Activated naive CD4-positive, alpha-beta T cell treated with anti-CD3 and anti-CD28 coated beads, Interleukin-2, amount 50 U/mL, for 24 hours (primary cell): ENCODE results near the gene TCTN1.
"Not testable (repeated sequence)": the region's sequence is repeated elsewhere in the genome, so short reads cannot be mapped to it uniquely, and the experiment has no call there.

Experiments
- H3K27ac Mint-ChIP-seq: one replicate; pipeline ENCODE4 v1.8.0; 2021; ENCODE audit warnings: mild to moderate bottlenecking, mixed read lengths
- H3K27me3 Mint-ChIP-seq: one replicate; pipeline ENCODE4 v1.8.0; 2021; ENCODE audit warnings: mixed read lengths
- H3K36me3 Mint-ChIP-seq: one replicate; pipeline ENCODE4 v1.8.0; 2021; ENCODE audit warnings: mixed read lengths
- H3K4me1 Mint-ChIP-seq: one replicate; pipeline ENCODE4 v1.8.0; 2021; ENCODE audit warnings: mixed read lengths
- H3K4me3 Mint-ChIP-seq: one replicate; pipeline ENCODE4 v1.8.0; 2021; ENCODE audit warnings: mild to moderate bottlenecking, mixed read lengths
- H3K9me3 Mint-ChIP-seq: one replicate; pipeline ENCODE4 v1.8.0; 2021; ENCODE audit warnings: mixed read lengths

The TCTN1 gene

DNA sequence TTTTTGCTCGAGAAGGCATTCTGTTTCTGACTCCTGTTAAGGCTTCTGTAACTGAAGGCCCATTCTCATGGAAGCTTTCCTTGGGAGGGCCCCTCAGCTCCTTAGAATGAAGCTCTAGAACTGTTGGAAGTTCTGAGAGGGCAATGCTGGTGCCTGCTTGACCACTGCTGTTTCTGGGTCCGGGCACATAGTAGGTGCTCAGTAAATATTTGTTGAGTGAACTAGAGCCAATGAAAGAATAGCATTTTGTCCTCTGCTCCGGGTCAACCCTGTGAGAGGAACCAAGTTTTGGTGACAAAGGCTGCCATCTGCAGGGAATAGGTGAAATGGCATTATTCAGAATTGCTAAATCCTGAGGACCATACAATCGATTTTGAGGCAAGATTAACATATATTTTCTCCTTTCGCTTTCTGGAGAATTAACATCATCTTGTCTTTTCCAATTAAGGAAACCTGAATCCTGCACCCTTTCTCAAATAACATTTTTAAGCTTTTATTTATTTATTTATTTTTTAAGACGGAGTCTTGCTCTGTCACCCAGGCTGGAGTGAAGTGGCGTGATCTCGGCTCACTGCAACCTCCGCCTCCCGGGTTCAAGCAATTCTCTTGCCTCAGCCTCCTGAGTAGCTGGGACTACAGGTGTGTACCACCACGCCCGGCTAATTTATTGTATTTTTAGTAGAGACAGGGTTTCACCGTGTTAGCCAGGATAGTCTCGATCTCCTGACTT, 11.7 kb upstream of the TCTN1 start:
- H3K36me3 Mint-ChIP-seq, H3K9me3 Mint-ChIP-seq, H3K4me3 Mint-ChIP-seq, H3K27me3 Mint-ChIP-seq: not testable (repeated sequence)
- Mint-ChIP-seq H3K27ac (peak overlapping the region; percentile 70), H3K4me1 (peaks cover 25% of the 10 kb centered on the region)

GRCh38 chr12:110606253-110606611, 7.7 kb upstream of the TCTN1 start:
- no peaks in the 10 kb centered on the region for H3K36me3 Mint-ChIP-seq
- H3K4me1 Mint-ChIP-seq = peaks cover 15% of the 10 kb centered on the region
- H3K9me3 Mint-ChIP-seq = no peaks in the 10 kb centered on the region
- peak overlapping the region; percentile 91 for H3K4me3 Mint-ChIP-seq
- peak overlapping the region; percentile 84 for H3K27ac Mint-ChIP-seq
- no peaks in the 10 kb centered on the region for H3K27me3 Mint-ChIP-seq

GRCh38 chr12:110613071-110613770, 708 bp upstream of the TCTN1 start:
- no peaks in the 10 kb centered on the region for H3K36me3 Mint-ChIP-seq
- H3K27me3 Mint-ChIP-seq = no peaks in the 10 kb centered on the region
- peaks cover 3% of the 10 kb centered on the region for H3K4me1 Mint-ChIP-seq
- H3K27ac Mint-ChIP-seq = peak overlapping the region; percentile 51
- peak overlapping the region; percentile 85 for H3K4me3 Mint-ChIP-seq
- no peaks in the 10 kb centered on the region for H3K9me3 Mint-ChIP-seq

GRCh38 chr12:110615171-110615570, 1.2 kb downstream of the TCTN1 start:
- Mint-ChIP-seq H3K36me3 (no peaks in the 10 kb centered on the region), H3K4me1 (peaks cover 11% of the 10 kb centered on the region), H3K27ac (no peak overlapping the region), H3K9me3 (no peaks in the 10 kb centered on the region), H3K27me3 (no peaks in the 10 kb centered on the region), H3K4me3 (no peak overlapping the region)

GRCh38 chr12:110616471-110617115, 2.7 kb downstream of the TCTN1 start:
- H3K9me3 Mint-ChIP-seq = no peaks in the 10 kb centered on the region
- H3K36me3 Mint-ChIP-seq = no peaks in the 10 kb centered on the region
- no peak overlapping the region for H3K4me3 Mint-ChIP-seq
- H3K27me3 Mint-ChIP-seq = no peaks in the 10 kb centered on the region
- peaks cover 11% of the 10 kb centered on the region for H3K4me1 Mint-ChIP-seq
- no peak overlapping the region for H3K27ac Mint-ChIP-seq

- H3K27ac Mint-ChIP-seq = peak overlapping the region; percentile 77
- H3K27me3 Mint-ChIP-seq = no peaks in the 10 kb centered on the region
- no peaks in the 10 kb centered on the region for H3K36me3 Mint-ChIP-seq
- H3K4me1 Mint-ChIP-seq = peaks cover 8% of the 10 kb centered on the region
- H3K4me3 Mint-ChIP-seq = peak overlapping the region; percentile 52
- no peaks in the 10 kb centered on the region for H3K9me3 Mint-ChIP-seq
Observed at GRCh38 chr12:110619534-110619953, 5.6 kb downstream of the TCTN1 start.

DNA sequence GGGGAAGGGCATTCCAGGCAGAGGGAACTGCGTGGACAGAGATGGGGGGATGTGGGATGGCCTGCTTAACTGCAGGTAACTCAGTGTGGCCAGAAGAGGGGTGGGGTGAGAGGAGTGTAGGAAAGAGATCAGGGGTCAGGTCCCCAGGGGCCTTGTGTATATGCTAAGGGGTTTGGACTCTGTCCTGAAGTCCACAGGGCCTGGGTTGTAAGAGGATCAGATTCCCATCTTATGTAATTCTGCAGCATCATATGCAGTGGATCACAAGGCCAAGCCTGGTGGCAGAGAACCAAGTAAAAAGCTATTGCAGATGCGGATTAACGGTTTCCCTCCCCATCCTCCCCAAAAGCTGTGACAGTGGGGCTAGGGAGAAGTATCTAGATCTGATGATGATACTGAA, 8.7 kb downstream of the TCTN1 start:
- Mint-ChIP-seq H3K9me3 (no peaks in the 10 kb centered on the region), H3K4me1 (peaks cover 18% of the 10 kb centered on the region), H3K27me3 (no peaks in the 10 kb centered on the region), H3K4me3 (no peak overlapping the region), H3K27ac (no peak overlapping the region), H3K36me3 (no peaks in the 10 kb centered on the region)

- H3K4me3 Mint-ChIP-seq = peak overlapping the region; percentile 33
- H3K36me3 Mint-ChIP-seq = peaks cover 8% of the 10 kb centered on the region
- H3K27ac Mint-ChIP-seq = no peak overlapping the region
- no peaks in the 10 kb centered on the region for H3K27me3 Mint-ChIP-seq
- peaks cover 19% of the 10 kb centered on the region for H3K4me1 Mint-ChIP-seq
- no peaks in the 10 kb centered on the region for H3K9me3 Mint-ChIP-seq
Observed at GRCh38 chr12:110627500-110628195, 13.7 kb downstream of the TCTN1 start.

DNA sequence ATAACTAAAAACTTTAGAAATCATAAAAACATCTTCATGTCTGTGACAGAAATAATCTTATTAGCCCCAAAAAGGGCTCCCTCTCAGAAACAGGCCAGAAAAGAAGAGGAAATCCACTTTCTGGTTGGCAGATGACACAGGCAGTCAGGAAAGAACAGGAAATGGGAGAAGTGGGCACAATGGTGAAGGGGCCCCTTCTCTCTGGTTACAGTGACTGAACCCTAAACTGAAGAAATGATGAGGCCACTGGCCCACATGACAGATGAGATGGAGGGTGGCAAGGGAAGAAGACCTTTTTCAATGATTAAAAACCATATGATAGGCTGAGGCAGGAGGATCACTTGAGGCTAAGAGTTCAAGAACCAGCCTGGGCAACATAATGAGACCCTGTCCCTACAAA, 21.1 kb downstream of the TCTN1 start:
- peaks cover 5% of the 10 kb centered on the region for H3K36me3 Mint-ChIP-seq
- H3K9me3 Mint-ChIP-seq = no peaks in the 10 kb centered on the region
- H3K4me1 Mint-ChIP-seq = peaks cover 20% of the 10 kb centered on the region
- H3K4me3 Mint-ChIP-seq = no peak overlapping the region
- no peak overlapping the region for H3K27ac Mint-ChIP-seq
- H3K27me3 Mint-ChIP-seq = no peaks in the 10 kb centered on the region

DNA sequence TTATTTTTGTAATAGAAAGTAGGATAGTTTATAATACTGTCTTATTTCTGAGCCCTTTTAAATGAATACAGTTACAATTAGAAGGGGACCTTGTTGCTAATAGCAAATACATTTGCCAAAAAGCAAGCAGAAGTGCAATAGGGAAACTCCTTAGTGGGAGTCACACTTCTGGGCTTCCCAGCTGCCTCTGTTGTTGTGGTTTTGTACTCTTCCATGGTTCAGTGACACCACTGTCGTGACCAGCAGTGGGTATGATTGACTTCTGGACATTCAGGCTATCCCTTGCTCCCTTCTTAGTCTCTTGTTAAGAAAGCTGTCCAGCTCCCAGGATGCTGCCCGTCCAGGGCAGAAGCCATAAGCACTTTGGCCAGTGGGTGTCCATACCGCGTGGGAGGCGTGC, 22.6 kb downstream of the TCTN1 start:
- Mint-ChIP-seq H3K27ac (no peak overlapping the region), H3K27me3 (no peaks in the 10 kb centered on the region), H3K9me3 (no peaks in the 10 kb centered on the region), H3K4me3 (no peak overlapping the region), H3K36me3 (peaks cover 5% of the 10 kb centered on the region), H3K4me1 (peaks cover 20% of the 10 kb centered on the region)

DNA sequence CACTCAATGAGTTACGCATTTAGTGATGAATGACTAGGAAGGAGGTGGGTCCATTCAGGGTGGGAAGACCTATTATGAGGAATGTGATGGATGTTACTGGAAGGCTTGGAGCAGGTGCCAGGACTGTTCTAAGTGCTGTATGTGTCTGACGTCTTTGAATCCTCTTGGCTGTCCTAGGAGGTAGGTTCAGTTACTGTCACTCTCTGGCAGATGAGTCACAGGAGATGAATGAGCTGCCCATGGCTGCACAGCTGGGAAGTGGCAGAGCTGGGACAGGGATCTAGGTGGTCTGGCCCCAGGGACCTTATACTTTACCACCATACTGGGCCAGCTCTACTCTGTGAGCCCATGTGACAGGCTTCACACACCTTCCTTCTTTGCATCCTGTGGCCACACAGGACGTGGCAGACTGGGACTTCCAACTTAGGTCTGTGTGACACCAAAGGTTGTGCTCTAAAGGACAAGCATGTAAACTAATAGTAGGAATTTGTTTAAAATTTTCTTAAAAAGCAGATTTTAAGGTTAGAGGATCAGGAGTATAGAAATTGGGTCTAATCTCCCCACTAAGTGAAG, 24.0 kb downstream of the TCTN1 start:
- Mint-ChIP-seq H3K4me3 (no peak overlapping the region), H3K27ac (no peak overlapping the region), H3K4me1 (peaks cover 21% of the 10 kb centered on the region), H3K27me3 (no peaks in the 10 kb centered on the region), H3K9me3 (no peaks in the 10 kb centered on the region), H3K36me3 (peaks cover 5% of the 10 kb centered on the region)

DNA sequence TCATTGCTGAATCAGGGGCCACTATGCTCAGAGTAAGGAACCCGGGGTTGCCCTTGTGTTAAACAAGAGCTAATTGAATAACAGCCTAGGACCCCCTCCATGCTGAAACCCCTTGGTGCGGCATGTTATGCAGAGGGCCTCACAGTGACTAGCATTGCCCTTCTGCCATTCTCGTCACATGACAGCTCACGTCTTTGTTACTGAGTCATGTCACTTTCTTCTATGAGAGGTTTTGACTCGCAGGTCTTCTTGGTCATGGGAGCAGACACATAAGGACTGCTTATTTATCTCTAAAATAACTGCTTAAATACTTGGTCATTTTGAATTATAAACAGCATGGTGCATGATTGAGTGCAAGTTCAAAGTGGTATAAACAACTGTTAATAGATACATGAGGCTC, 24.9 kb downstream of the TCTN1 start:
- H3K4me1 Mint-ChIP-seq = peaks cover 29% of the 10 kb centered on the region
- H3K27me3 Mint-ChIP-seq = no peaks in the 10 kb centered on the region
- no peaks in the 10 kb centered on the region for H3K9me3 Mint-ChIP-seq
- H3K36me3 Mint-ChIP-seq = peaks cover 5% of the 10 kb centered on the region
- no peak overlapping the region for H3K27ac Mint-ChIP-seq
- H3K4me3 Mint-ChIP-seq = no peak overlapping the region

GRCh38 chr12:110639336-110640141, 25.6 kb downstream of the TCTN1 start:
- no peak overlapping the region for H3K4me3 Mint-ChIP-seq
- H3K27me3 Mint-ChIP-seq = no peaks in the 10 kb centered on the region
- H3K27ac Mint-ChIP-seq = no peak overlapping the region
- peaks cover 33% of the 10 kb centered on the region for H3K4me1 Mint-ChIP-seq
- H3K36me3 Mint-ChIP-seq = peaks cover 5% of the 10 kb centered on the region
- no peaks in the 10 kb centered on the region for H3K9me3 Mint-ChIP-seq

DNA sequence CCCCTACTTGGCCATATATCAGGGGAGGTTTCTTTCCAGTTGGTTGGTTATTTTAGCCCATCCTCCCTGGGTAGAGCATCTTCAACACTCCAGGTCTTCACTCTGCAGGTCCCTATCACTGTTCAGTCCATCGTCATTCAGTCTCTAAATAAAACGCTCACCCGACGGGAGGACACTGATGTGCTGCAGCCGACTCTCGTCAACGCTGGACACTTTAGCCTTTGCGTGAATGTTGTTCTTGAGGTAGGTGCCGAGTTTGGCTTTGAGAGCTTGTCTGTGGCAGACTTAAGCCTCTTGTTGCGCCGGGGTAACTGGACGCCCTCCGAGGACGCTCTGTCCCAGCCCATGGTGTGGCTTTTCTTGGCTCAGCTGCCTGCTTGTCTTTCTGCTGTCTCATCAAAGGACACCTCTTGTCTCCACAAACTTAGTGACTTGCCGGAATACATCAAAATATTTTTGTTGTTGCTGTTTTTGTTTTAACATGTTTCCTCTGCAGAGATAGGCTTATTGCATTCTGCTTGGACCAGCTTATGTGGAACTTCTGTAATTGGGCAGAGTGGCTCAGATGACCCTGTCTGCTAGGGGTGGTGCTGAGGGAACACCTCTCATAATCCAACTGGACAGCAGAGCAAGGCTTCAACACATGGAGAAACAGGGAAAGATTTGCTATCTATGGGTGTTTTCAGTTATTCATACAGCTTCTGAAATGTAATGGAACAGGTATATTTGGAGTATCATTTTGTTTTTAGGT, 26.5 kb downstream of the TCTN1 start:
- Mint-ChIP-seq H3K36me3 (peaks cover 2% of the 10 kb centered on the region), H3K27ac (no peak overlapping the region), H3K4me1 (peaks cover 30% of the 10 kb centered on the region), H3K27me3 (no peaks in the 10 kb centered on the region), H3K4me3 (no peak overlapping the region), H3K9me3 (no peaks in the 10 kb centered on the region)
